GM10248 (cell line): Measurements from ENCODE around the gene KHDRBS2.
A peak's percentile ranks its signal among the peaks of the same experiment; 100 is the strongest.

Experiments
- CTCF ChIA-PET: fragments of 300-600 bp; sonication (Branson Sonifier 250); formaldehyde crosslinking; extraction: SDS; loops from one replicate; lab custom pipeline; 2021; ENCODE audit warnings: antibody characterized with exemption; lab: Yijun Ruan, JAX
- POLR2A ChIA-PET: fragments of 350-650 bp; sonication (Branson Sonifier 250); formaldehyde crosslinking; extraction: SDS; loops from one replicate; lab custom pipeline; 2020; ENCODE audit warnings: antibody characterized with exemption; lab: Yijun Ruan, JAX
- DNase-seq: peaks from one replicate; pipeline ENCODE4 v3.0.0; 2012; ENCODE audit errors: extremely low spot score
- TF ChIP-seq, protein P1 (sequence below): IDR thresholded peaks from 2 replicates; pipeline ENCODE4 v1.5.1; 2012; ENCODE audit warnings: mild to moderate bottlenecking, low read depth; ENCODE audit errors: extremely low read depth, missing control alignments, control extremely low read depth

Gene KHDRBS2

DNA sequence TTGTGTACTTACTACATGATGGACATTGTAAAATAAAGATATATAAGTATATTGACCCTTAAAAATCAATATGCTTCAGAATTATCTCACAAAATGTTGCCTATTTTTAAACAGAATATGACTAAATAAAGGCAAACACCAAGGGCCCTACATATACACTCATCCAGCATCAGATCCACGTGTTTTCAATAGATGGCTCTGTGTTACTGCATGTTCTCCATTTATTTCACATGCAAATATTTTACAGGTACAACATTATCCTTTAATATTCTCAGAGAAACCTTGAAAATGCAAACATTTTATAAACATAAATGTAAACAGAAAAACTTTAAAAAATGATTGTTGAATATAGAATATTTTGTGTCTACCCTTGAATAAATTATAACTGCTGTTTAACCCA lies 2.9 kb upstream of the KHDRBS2 start:
- ChIA-PET POLR2A (no interaction called here), CTCF (no interaction called here)
- TF ChIP-seq, protein P1, sequence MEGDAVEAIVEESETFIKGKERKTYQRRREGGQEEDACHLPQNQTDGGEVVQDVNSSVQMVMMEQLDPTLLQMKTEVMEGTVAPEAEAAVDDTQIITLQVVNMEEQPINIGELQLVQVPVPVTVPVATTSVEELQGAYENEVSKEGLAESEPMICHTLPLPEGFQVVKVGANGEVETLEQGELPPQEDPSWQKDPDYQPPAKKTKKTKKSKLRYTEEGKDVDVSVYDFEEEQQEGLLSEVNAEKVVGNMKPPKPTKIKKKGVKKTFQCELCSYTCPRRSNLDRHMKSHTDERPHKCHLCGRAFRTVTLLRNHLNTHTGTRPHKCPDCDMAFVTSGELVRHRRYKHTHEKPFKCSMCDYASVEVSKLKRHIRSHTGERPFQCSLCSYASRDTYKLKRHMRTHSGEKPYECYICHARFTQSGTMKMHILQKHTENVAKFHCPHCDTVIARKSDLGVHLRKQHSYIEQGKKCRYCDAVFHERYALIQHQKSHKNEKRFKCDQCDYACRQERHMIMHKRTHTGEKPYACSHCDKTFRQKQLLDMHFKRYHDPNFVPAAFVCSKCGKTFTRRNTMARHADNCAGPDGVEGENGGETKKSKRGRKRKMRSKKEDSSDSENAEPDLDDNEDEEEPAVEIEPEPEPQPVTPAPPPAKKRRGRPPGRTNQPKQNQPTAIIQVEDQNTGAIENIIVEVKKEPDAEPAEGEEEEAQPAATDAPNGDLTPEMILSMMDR = no peak
- no peak for DNase-seq

DNA sequence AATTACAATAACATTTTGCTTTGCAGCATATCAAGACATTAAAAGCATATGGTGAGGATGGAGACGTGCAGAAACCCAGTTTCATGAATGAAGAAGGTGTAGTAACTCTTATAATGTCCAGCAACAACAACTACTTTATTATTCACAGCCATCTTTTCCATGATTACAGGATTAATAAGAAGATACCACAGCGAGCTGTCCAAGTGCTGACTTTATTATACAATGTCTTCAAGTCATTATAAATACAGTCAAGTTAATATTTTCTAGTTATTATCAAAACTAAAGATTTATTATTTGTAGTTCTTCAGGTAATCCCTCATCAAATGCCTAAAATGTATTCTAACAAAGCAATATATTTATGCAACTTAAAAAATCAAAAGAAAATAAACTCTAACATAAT lies 2.5 kb upstream of the KHDRBS2 start:
- ChIA-PET POLR2A (no interaction called here), CTCF (no interaction called here)
- no peak for DNase-seq
- TF ChIP-seq, protein P1 = no peak

DNA sequence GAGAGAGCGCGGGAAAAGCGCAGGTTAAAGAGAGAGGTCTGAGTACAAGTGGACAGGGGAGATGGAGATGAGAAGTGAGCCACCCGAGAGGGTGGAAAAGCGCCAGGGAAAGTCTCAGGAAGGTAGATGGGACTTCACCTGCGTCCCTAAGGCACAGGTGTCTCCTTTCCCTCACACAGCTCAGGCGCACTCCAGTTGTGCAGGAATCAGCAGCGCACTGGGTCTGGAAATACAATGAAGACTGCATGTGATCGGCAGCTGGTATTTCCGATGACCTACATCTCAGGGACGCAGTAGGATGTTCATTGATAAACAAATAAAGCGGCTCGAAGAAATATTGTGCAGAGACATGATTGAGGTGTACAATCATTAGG lies 432 bp upstream of the KHDRBS2 start:
- DNase-seq = no peak
- TF ChIP-seq, protein P1 = no peak
- ChIA-PET CTCF (interaction anchor here (1.5 kb wide), 1 partner anchor 10 kb away, joined by 4 read pairs; no protein-coding TSS in a partner anchor), POLR2A (no interaction called here)

DNA sequence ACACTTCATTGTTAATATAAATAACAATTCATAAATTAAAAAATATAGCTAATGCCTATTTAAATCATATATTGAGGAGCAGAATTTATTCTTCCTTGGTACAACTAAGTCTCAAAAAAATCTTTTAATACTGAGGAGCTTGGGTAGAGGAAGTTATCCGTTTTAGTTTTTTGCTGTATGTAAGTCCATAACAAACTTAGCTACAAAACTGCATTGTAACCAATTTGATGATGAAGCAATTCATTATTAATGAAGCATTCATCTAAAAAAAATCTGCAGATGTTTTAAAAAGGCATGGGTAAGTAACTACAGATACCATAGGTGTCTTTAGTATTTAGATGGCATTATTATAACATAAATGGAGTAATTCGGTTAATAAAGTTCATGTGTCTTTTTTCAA lies 1.3 kb downstream of the KHDRBS2 start:
- ChIA-PET POLR2A (no interaction called here), CTCF (interaction anchor here (0.8 to 3.0 kb wide), 8 partner anchors 9 to 475 kb away, joined by 3 to 17 read pairs (median 6); no protein-coding TSS in a partner anchor)
- TF ChIP-seq, protein P1 = no peak
- no peak for DNase-seq

DNA sequence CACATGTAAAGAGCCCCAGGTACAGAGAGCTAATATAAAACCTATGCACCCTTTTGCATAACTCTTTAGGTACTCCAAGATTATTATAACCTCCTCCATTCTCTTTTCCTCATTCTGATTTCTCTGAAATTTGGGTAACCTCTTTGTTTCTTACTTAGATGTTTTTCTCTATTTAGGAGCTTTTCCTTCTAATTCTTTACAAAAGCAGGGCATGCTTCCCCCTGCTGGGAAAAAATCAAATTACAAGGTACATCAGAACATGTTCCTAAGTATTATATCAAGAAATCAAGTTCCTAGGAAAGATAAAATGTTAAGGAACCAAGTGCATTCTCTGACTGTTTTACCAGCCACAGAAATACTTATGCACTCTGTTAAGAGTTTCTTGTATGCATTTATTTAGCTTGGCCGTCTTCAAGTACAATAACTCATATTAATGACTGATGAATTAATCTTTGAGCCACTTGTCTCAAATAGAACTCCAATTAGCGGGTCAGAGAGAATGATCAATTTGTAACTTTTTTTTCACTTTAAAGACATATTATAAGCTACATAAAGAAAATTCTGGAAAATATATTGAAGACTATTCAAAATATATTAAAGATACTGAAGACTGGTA lies 2.1 kb downstream of the KHDRBS2 start:
- POLR2A ChIA-PET = no interaction called here
- CTCF ChIA-PET = interaction anchor here (0.8 to 3.0 kb wide), 9 partner anchors 9 to 475 kb away, joined by 3 to 17 read pairs (median 5); no protein-coding TSS in a partner anchor
- TF ChIP-seq, protein P1 = peak; percentile 62
- no peak for DNase-seq

DNA sequence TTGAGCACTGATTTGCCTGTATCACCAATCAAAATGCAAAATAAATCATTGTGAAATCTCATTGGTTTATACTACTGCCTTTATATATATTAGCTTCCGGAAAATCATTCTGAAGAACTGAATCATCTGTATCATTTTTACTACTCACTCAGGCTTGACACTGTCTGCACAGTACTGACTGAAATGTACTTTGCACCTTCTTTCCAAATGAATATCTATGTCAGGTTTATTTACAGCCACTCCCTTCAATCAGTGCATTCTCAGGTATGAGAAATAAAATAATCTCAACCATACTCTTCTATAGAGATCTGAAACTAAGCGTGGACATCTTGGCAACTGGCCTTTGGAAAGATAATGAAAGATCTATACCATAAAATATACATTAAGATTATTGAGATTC lies 2.7 kb downstream of the KHDRBS2 start:
- TF ChIP-seq, protein P1 = no peak
- DNase-seq = no peak
- ChIA-PET CTCF (interaction anchor here (1.2 to 3.0 kb wide), 7 partner anchors 9 to 474 kb away, joined by 4 to 17 read pairs (median 7); no protein-coding TSS in a partner anchor), POLR2A (no interaction called here)
